ENCODE data around the gene NTM. TPM values are rescaled to one million over a fixed set of nuclear protein-coding genes. Genes with fewer than 3 reads are reported as not detected.

Gene NTM
- total and polyA plus RNA-seq, 2 donors (not counting 1 experiment from before 2014, with no cell fraction given) = 12.3 to 28.6 TPM

DNA sequence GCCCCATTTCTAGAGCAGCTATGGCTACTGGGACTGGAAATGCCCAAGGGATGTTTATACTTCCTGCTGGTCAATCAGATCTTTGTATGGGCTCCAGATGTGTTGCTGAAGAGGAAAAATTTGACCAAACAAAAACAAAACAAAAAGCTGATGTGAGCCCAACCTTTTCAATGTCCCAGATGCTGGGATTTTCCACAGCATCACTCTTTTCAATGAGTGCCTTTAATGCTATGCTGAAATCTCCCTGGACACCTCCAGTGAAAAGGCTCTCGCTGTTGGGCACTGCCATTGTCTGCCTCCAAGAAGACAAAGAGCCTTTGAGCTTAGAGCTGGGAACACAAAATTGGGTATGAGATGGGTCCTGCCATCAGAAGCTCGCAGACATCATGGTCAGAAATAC is 671.9 kb downstream of the NTM start:
- Histone ChIP-seq H4K20me1 (ENCODE audit: control insufficient read depth, extremely low read depth, insufficient read depth, low read length) (no peaks in the 10 kb centered on the region), H3K27me3 (ENCODE audit: control insufficient read depth, insufficient read depth, low read length) (no peaks in the 10 kb centered on the region), H3K79me2 (ENCODE audit: control insufficient read depth, insufficient read depth, low read length) (no peaks in the 10 kb centered on the region), H3K4me1 (ENCODE audit: control insufficient read depth, extremely low read depth, insufficient read depth, low read length) (no peaks in the 10 kb centered on the region), H3K9ac (ENCODE audit: insufficient read depth, low read length) (no peak overlapping the region), H3K36me3 (ENCODE audit: control insufficient read depth, insufficient read depth, low read length) (no peaks in the 10 kb centered on the region), H3K27ac (ENCODE audit: insufficient read depth, low read length) (no peak overlapping the region), H2AFZ (ENCODE audit: low read length) (no peak overlapping the region), H3K4me3 (replicated peaks in 1 of 4; ENCODE audit: control extremely low read depth in 1 of 4, insufficient read depth in 1 of 4, low read depth in 3 of 4, low read length in 4 of 4) (no peak overlapping the region), H3K4me2 (ENCODE audit: extremely low read depth, insufficient read depth, low read length) (no peak overlapping the region), H3K9me3 (ENCODE audit: control insufficient read depth, insufficient read depth, low read depth, low read length) (no peaks in the 10 kb centered on the region)
- no peak for DNase-seq (ENCODE audit: low read depth in 2 of 2)
- TF ChIP-seq EZH2 (IDR thresholded peaks at IDR 0.05; ENCODE audit: low read length, missing control alignments) = no peak

GRCh38 chr11:132043714-132044113 is 673.3 kb downstream of the NTM start:
- Histone ChIP-seq H3K79me2 (ENCODE audit: control insufficient read depth, insufficient read depth, low read length) (no peaks in the 10 kb centered on the region), H2AFZ (ENCODE audit: low read length) (no peak overlapping the region), H3K4me2 (ENCODE audit: extremely low read depth, insufficient read depth, low read length) (no peak overlapping the region), H3K4me1 (ENCODE audit: control insufficient read depth, extremely low read depth, insufficient read depth, low read length) (no peaks in the 10 kb centered on the region), H4K20me1 (ENCODE audit: control insufficient read depth, extremely low read depth, insufficient read depth, low read length) (no peaks in the 10 kb centered on the region), H3K36me3 (ENCODE audit: control insufficient read depth, insufficient read depth, low read length) (no peaks in the 10 kb centered on the region), H3K9me3 (ENCODE audit: control insufficient read depth, insufficient read depth, low read depth, low read length) (no peaks in the 10 kb centered on the region), H3K27me3 (ENCODE audit: control insufficient read depth, insufficient read depth, low read length) (no peaks in the 10 kb centered on the region), H3K9ac (ENCODE audit: insufficient read depth, low read length) (no peak overlapping the region), H3K4me3 (replicated peaks in 1 of 4; ENCODE audit: control extremely low read depth in 1 of 4, insufficient read depth in 1 of 4, low read depth in 3 of 4, low read length in 4 of 4) (no peak overlapping the region), H3K27ac (ENCODE audit: insufficient read depth, low read length) (no peak overlapping the region)
- no peak for DNase-seq (ENCODE audit: low read depth in 2 of 2)
- TF ChIP-seq EZH2 (IDR thresholded peaks at IDR 0.05; ENCODE audit: low read length, missing control alignments) = no peak
- TF ChIP-seq, protein P1, sequence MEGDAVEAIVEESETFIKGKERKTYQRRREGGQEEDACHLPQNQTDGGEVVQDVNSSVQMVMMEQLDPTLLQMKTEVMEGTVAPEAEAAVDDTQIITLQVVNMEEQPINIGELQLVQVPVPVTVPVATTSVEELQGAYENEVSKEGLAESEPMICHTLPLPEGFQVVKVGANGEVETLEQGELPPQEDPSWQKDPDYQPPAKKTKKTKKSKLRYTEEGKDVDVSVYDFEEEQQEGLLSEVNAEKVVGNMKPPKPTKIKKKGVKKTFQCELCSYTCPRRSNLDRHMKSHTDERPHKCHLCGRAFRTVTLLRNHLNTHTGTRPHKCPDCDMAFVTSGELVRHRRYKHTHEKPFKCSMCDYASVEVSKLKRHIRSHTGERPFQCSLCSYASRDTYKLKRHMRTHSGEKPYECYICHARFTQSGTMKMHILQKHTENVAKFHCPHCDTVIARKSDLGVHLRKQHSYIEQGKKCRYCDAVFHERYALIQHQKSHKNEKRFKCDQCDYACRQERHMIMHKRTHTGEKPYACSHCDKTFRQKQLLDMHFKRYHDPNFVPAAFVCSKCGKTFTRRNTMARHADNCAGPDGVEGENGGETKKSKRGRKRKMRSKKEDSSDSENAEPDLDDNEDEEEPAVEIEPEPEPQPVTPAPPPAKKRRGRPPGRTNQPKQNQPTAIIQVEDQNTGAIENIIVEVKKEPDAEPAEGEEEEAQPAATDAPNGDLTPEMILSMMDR (conservative IDR thresholded peaks at IDR 0.05 in 1 of 2, IDR thresholded peaks at IDR 0.05 in 1 of 2; ENCODE audit: low read depth in 1 of 2, low read length in 2 of 2) = no peak

GRCh38 chr11:132045107-132045506 is 674.7 kb downstream of the NTM start:
- no peak overlapping the region for H3K9ac ChIP-seq (ENCODE audit: insufficient read depth, low read length)
- H3K4me3 ChIP-seq (replicated peaks in 1 of 4; ENCODE audit: control extremely low read depth in 1 of 4, insufficient read depth in 1 of 4, low read depth in 3 of 4, low read length in 4 of 4) = no peak overlapping the region
- no peaks in the 10 kb centered on the region for H3K27me3 ChIP-seq (ENCODE audit: control insufficient read depth, insufficient read depth, low read length)
- no peaks in the 10 kb centered on the region for H3K4me1 ChIP-seq (ENCODE audit: control insufficient read depth, extremely low read depth, insufficient read depth, low read length)
- H2AFZ ChIP-seq (ENCODE audit: low read length) = no peak overlapping the region
- TF ChIP-seq, protein P1 (conservative IDR thresholded peaks at IDR 0.05 in 1 of 2, IDR thresholded peaks at IDR 0.05 in 1 of 2; ENCODE audit: low read depth in 1 of 2, low read length in 2 of 2) = no peak
- TF ChIP-seq EZH2 (IDR thresholded peaks at IDR 0.05; ENCODE audit: low read length, missing control alignments) = no peak
- H3K9me3 ChIP-seq (ENCODE audit: control insufficient read depth, insufficient read depth, low read depth, low read length) = no peaks in the 10 kb centered on the region
- no peaks in the 10 kb centered on the region for H4K20me1 ChIP-seq (ENCODE audit: control insufficient read depth, extremely low read depth, insufficient read depth, low read length)
- DNase-seq (ENCODE audit: low read depth in 2 of 2) = no peak
- H3K36me3 ChIP-seq (ENCODE audit: control insufficient read depth, insufficient read depth, low read length) = no peaks in the 10 kb centered on the region
- H3K27ac ChIP-seq (ENCODE audit: insufficient read depth, low read length) = no peak overlapping the region
- H3K4me2 ChIP-seq (ENCODE audit: extremely low read depth, insufficient read depth, low read length) = no peak overlapping the region
- no peaks in the 10 kb centered on the region for H3K79me2 ChIP-seq (ENCODE audit: control insufficient read depth, insufficient read depth, low read length)
